HuH-7 (cell line): Measurements from ENCODE around the gene PARVA.

Experiments used
- DNase-seq: peaks from one replicate; pipeline ENCODE4 v3.0.0; 2011; ENCODE audit warnings: low spot score

The PARVA gene

GRCh38 chr11:12433121-12433520 is 55.8 kb downstream of the PARVA start:
- DNase-seq, result no peak

- no peak for DNase-seq
Observed at GRCh38 chr11:12433571-12434324, 56.4 kb downstream of the PARVA start.

- DNase-seq, result no peak
Observed at GRCh38 chr11:12434325-12434654, 56.9 kb downstream of the PARVA start.

- no peak for DNase-seq
Observed at GRCh38 chr11:12435264-12435663, 57.9 kb downstream of the PARVA start.

- DNase-seq, result no peak
Observed at GRCh38 chr11:12436266-12436665, 58.9 kb downstream of the PARVA start.

- DNase-seq, result no peak
Observed at GRCh38 chr11:12438291-12438690, 60.9 kb downstream of the PARVA start.

GRCh38 chr11:12439615-12440014 is 62.2 kb downstream of the PARVA start:
- DNase-seq, result no peak

- no peak for DNase-seq
Observed at GRCh38 chr11:12440565-12440964, 63.2 kb downstream of the PARVA start.

GRCh38 chr11:12441231-12441861 is 64.0 kb downstream of the PARVA start:
- no peak for DNase-seq

GRCh38 chr11:12444601-12445000 is 67.2 kb downstream of the PARVA start:
- no peak for DNase-seq

GRCh38 chr11:12445001-12445400 is 67.6 kb downstream of the PARVA start:
- no peak for DNase-seq

GRCh38 chr11:12446863-12447262 is 69.5 kb downstream of the PARVA start:
- DNase-seq, result no peak

- DNase-seq, result no peak
Observed at GRCh38 chr11:12448131-12448939, 71.0 kb downstream of the PARVA start.

- DNase-seq, result no peak
Observed at GRCh38 chr11:12449961-12450715, 72.8 kb downstream of the PARVA start.

- DNase-seq, result no peak
Observed at GRCh38 chr11:12451179-12451814, 73.9 kb downstream of the PARVA start.

- DNase-seq, result no peak
Observed at GRCh38 chr11:12453243-12453642, 75.9 kb downstream of the PARVA start.

- DNase-seq, result no peak
Observed at GRCh38 chr11:12454782-12455181, 77.4 kb downstream of the PARVA start.

- no peak for DNase-seq
Observed at GRCh38 chr11:12455938-12456337, 78.6 kb downstream of the PARVA start.

- DNase-seq, result no peak
Observed at GRCh38 chr11:12456651-12457579, 79.5 kb downstream of the PARVA start.

GRCh38 chr11:12458042-12458441 is 80.7 kb downstream of the PARVA start:
- no peak for DNase-seq

GRCh38 chr11:12459374-12459773 is 82.0 kb downstream of the PARVA start:
- no peak for DNase-seq
